22Rv1 (cell line): Measurements from ENCODE around the gene RRP1B.

Experiments
- ZFX ChIP-seq: fragments of 450-650 bp; IDR thresholded peaks from 2 replicates; pipeline ENCODE4 v1.6.1; 2017; ENCODE audit warnings: antibody characterized with exemption, borderline replicate concordance
- TF ChIP-seq, protein P1 (sequence below): fragments of 450-650 bp; IDR thresholded peaks from 2 replicates; pipeline ENCODE4 v1.5.1; 2017; ENCODE audit warnings: mild to moderate bottlenecking

DNA sequence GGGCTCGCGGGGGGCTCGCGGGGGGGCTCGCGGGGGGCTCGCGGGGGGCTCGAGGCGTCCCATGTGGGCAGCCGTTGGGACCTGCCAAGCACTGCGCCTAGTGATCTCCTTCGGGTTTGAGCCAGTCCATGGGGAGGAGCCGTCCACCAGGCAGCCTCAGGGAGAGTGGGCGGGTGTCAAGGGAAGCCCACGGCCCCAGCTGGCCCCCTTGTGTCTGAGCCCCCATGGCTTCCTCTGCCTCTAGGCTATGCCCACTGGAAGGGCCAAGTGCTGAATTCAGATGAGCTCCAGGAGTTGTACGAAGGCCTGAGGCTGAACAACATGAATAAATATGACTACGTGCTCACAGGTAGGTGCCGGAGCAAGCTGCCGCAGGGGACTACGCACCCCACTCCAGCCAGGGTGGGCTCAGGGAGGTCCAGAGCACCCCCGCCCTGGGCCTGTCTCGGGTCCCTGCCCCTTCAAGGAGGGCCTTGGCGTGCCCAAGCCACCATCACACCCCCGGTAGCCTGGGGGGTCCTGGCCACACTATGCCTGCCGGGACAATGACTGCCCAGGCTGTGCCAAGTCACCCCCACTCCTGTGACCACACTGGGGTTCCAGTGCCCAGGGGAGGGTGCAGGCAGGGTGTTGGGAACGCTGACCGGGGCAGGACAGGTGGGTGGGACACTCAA is 82.2 kb downstream of the RRP1B start:
- TF ChIP-seq, protein P1, sequence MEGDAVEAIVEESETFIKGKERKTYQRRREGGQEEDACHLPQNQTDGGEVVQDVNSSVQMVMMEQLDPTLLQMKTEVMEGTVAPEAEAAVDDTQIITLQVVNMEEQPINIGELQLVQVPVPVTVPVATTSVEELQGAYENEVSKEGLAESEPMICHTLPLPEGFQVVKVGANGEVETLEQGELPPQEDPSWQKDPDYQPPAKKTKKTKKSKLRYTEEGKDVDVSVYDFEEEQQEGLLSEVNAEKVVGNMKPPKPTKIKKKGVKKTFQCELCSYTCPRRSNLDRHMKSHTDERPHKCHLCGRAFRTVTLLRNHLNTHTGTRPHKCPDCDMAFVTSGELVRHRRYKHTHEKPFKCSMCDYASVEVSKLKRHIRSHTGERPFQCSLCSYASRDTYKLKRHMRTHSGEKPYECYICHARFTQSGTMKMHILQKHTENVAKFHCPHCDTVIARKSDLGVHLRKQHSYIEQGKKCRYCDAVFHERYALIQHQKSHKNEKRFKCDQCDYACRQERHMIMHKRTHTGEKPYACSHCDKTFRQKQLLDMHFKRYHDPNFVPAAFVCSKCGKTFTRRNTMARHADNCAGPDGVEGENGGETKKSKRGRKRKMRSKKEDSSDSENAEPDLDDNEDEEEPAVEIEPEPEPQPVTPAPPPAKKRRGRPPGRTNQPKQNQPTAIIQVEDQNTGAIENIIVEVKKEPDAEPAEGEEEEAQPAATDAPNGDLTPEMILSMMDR, result no peak
- no peak for TF ChIP-seq ZFX
